Kidney (tissue), 14 donors: ENCODE measurements around the gene CFP. TPM values are rescaled to one million over a fixed set of nuclear protein-coding genes. Genes with fewer than 3 reads are reported as not detected.

ENCODE experiments used
- DNase-seq, 5 donors: peaks; one replicate each; pipeline ENCODE4 v3.0.0-alpha.2; 2013 to 2020
- FAIRE-seq: peaks from 2 replicates; lab custom pipeline; 2012; peaks lifted over from hg19 to GRCh38; lab: Jason Lieb, UNC
- H3K27ac ChIP-seq, 2 donors: one replicate each; pipeline ENCODE4 v1.7.0; 2013; ENCODE audit warnings: low read depth in 2 of 2, low read length in 2 of 2, inconsistent platforms in 1 of 2
- H3K27me3 ChIP-seq: one replicate; pipeline ENCODE4 v1.7.1; 2013; ENCODE audit warnings: low read length, inconsistent platforms; ENCODE audit not compliant: control insufficient read depth, insufficient read depth
- H3K36me3 ChIP-seq, 3 donors: one replicate each; pipeline versions ENCODE4 v1.7.0 to v1.7.1; 2013; ENCODE audit warnings: low read length in 3 of 3, control low read depth in 1 of 3, inconsistent platforms in 1 of 3; ENCODE audit not compliant: insufficient read depth in 3 of 3, control insufficient read depth in 2 of 3
- H3K4me1 ChIP-seq, 3 donors: one replicate each; pipeline versions ENCODE4 v1.7.0 to v1.7.1; 2013; ENCODE audit warnings: low read length in 3 of 3, inconsistent platforms in 1 of 3, low read depth in 1 of 3; ENCODE audit not compliant: control insufficient read depth in 2 of 3, insufficient read depth in 2 of 3
- H3K4me3 ChIP-seq, 3 donors: one replicate each; pipeline versions ENCODE4 v1.7.0 to v1.8.1; 2013; ENCODE audit warnings: low read length in 3 of 3, control low read depth in 1 of 3, inconsistent platforms in 1 of 3
- H3K9ac ChIP-seq, 3 donors: one replicate each; pipeline versions ENCODE4 v1.7.0 to v1.7.1; 2013; ENCODE audit warnings: low read length in 3 of 3, control low read depth in 1 of 3, inconsistent platforms in 1 of 3
- H3K9me3 ChIP-seq, 3 donors: one replicate each; pipeline versions ENCODE4 v1.7.0 to v1.7.1; 2013; ENCODE audit warnings: low read length in 3 of 3, control low read depth in 1 of 3, inconsistent platforms in 1 of 3; ENCODE audit not compliant: control insufficient read depth in 2 of 3, insufficient read depth in 1 of 3
- CTCF ChIP-seq: IDR thresholded peaks from 3 replicates; pipeline ENCODE4 v1.5.1; 2012; ENCODE audit warnings: mild to moderate bottlenecking, moderate library complexity, borderline replicate concordance; ENCODE audit not compliant: insufficient read depth; ENCODE audit errors: extremely low read depth
- intact Hi-C: fragments of 100-400 bp; cut with DNase I; formaldehyde crosslinking; loops from one replicate; pipeline ENCODE4 v1.11.1; 2022
- polyA plus RNA-seq: library from polyadenylated mRNA; stranded (reverse); fragments of 350-450 nt; fragmentation: Illumina TruSeq; extraction: RNeasy Lipid Tissue Mini Kit (QIAGEN cat#74804); gene quantifications from one replicate; pipeline ENCODE4 v1.2.3, GENCODE V29; 2014; ENCODE audit warnings: low read depth, low replicate concordance; ENCODE audit not compliant: insufficient read depth
- total RNA-seq: library from RNA; stranded (reverse); fragmentation: NEBNext Ultra II Directional; extraction: Animal tissue kit (Norgen Biotek cat#: 25700); gene quantifications from one replicate; pipeline ENCODE4 v1.2.1, GENCODE V29; 2021
- donor health status: control.
- donor health status: control.
- donor health status: control.
- donor health status: control.
- donor health status: control.
- donor health status: DM: yes; HTN: yes; CAD: no.
- donor health status: Normal renal cell carcinoma (clear cell type).

The CFP gene
- total and polyA plus RNA-seq, 2 donors from 2014 or later: 2.1 to 8.3 TPM

GRCh38 chrX:47596256-47596655 lies 33.5 kb downstream of the CFP start:
- Histone ChIP-seq H3K27ac (no peak overlapping the region), H3K36me3 (no peaks in the 10 kb centered on the region), H3K9ac (no peak overlapping the region), H3K4me1 (no peaks in the 10 kb centered on the region), H3K27me3 (no peaks in the 10 kb centered on the region), H3K4me3 (no peak overlapping the region), H3K9me3 (no peaks in the 10 kb centered on the region)
- TF ChIP-seq CTCF: no peak
- DNase-seq (no peak), FAIRE-seq (no peak)
- intact Hi-C loops: no loop called here

DNA sequence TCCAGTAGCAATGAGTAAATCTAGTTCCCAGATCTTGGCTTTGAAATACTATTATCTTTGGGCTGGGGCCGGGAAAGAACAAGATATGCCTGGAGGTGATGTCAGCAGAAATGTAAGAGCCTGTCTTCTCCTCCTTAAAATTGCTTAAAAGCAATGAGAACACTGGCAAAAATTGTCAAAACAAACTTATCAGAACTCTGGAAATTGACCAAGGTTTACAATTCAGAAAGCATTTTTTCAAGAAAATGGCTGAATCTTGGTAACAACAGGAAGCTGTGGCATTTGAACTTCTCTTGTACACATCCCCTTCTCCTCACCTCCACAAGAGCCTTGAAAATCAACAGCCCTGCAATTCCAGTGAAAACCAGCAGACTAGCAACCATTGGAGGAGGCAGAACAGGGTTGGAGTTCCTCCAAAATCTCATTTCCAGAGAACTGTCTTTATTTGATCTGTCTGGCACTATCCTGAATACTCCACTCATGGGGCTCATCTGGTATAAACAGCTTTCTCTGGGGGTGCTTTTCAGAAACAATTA lies 33.9 kb downstream of the CFP start:
- no peaks in the 10 kb centered on the region for H3K4me1 ChIP-seq
- TF ChIP-seq CTCF: no peak
- H3K4me3 ChIP-seq: no peak overlapping the region
- H3K9me3 ChIP-seq: no peaks in the 10 kb centered on the region
- no peaks in the 10 kb centered on the region for H3K36me3 ChIP-seq
- H3K27me3 ChIP-seq: no peaks in the 10 kb centered on the region
- H3K9ac ChIP-seq: no peak overlapping the region
- intact Hi-C loops: no loop called here
- peak; percentile 50 for FAIRE-seq
- DNase-seq: no peak
- no peak overlapping the region for H3K27ac ChIP-seq

- Histone ChIP-seq H3K9me3 (no peaks in the 10 kb centered on the region), H3K4me1 (no peaks in the 10 kb centered on the region), H3K27me3 (no peaks in the 10 kb centered on the region), H3K9ac (no peak overlapping the region), H3K36me3 (no peaks in the 10 kb centered on the region), H3K4me3 (no peak overlapping the region), H3K27ac (no peak overlapping the region)
- no peak for DNase-seq
- FAIRE-seq: no peak
- TF ChIP-seq CTCF: no peak
- intact Hi-C loops: no loop called here
Measured at GRCh38 chrX:47593522-47593921, 36.2 kb downstream of the CFP start.

DNA sequence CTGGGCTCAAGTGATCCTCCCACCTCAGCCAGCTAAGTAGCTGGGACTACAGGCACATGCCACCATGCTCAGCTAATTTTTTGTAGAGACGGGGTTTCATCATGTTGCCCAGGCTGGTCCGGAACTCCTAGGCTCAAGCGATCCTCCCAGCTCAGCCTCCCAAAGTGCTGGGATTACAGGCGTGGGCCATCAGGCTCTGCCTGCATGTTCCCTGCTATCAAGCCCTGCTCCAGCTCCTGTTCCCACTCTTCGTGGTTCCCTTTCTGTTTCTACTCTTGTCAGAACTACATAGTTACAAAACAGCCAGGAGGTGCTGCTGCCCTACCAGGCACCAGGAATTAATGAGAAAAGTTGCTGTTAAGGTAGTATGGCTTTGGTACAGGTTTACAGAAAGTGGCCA lies 38.7 kb downstream of the CFP start:
- no peak overlapping the region for H3K9ac ChIP-seq
- no peak for TF ChIP-seq CTCF
- H3K36me3 ChIP-seq: no peaks in the 10 kb centered on the region
- intact Hi-C loops: no loop called here
- FAIRE-seq: no peak
- no peaks in the 10 kb centered on the region for H3K9me3 ChIP-seq
- H3K4me3 ChIP-seq: no peak overlapping the region
- no peaks in the 10 kb centered on the region for H3K27me3 ChIP-seq
- H3K27ac ChIP-seq: no peak overlapping the region
- DNase-seq: no peak
- H3K4me1 ChIP-seq: no peaks in the 10 kb centered on the region
